GM23338 (cell line): Measurements from ENCODE around the gene SLC35D1. TPM values are rescaled to one million over a fixed set of nuclear protein-coding genes. Genes with fewer than 3 reads are reported as not detected.

Experiments used
- ATAC-seq: fragments of 200-7000 bp; cut with Tn5 transposase; 3 replicates; pipeline ENCODE4 v1.9.1; 2020
- DNase-seq: peaks from one replicate; pipeline ENCODE4 v3.0.0-alpha.2; 2015; ENCODE audit warnings: low spot score
- H2AFZ ChIP-seq: fragments of 200-600 bp; sonication (generic); 2 replicates; pipeline ENCODE4 v1.8.0; 2016; ENCODE audit warnings: antibody characterized with exemption, mild to moderate bottlenecking, moderate library complexity
- H3F3A ChIP-seq: fragments of 200-600 bp; sonication (generic); replicated peaks from 2 replicates; pipeline ENCODE4 v1.8.0; 2017; ENCODE audit warnings: antibody characterized with exemption, mixed run types, low read depth
- H3K27ac ChIP-seq: fragments of 200-600 bp; sonication (generic); 2 replicates; pipeline ENCODE4 v1.6.1; 2016; ENCODE audit warnings: low read depth
- H3K27me3 ChIP-seq: fragments of 200-600 bp; sonication (generic); 2 replicates; pipeline ENCODE4 v1.8.0; 2016; ENCODE audit warnings: mild to moderate bottlenecking, mixed run types, moderate library complexity; ENCODE audit not compliant: insufficient read depth
- H3K36me3 ChIP-seq: fragments of 200-600 bp; sonication (generic); 2 replicates; pipeline ENCODE4 v1.8.0; 2016; ENCODE audit warnings: mild to moderate bottlenecking; ENCODE audit not compliant: insufficient read depth
- H3K4me1 ChIP-seq: fragments of 200-600 bp; sonication (generic); 2 replicates; pipeline ENCODE4 v1.8.0; 2016; ENCODE audit warnings: mild to moderate bottlenecking, moderate library complexity; ENCODE audit not compliant: insufficient read depth
- H3K4me2 ChIP-seq: fragments of 200-600 bp; sonication (generic); 2 replicates; pipeline ENCODE4 v1.7.1; 2017; ENCODE audit warnings: mixed run types
- H3K4me3 ChIP-seq: fragments of 200-600 bp; sonication (generic); 2 replicates; pipeline ENCODE4 v1.6.1; 2016; ENCODE audit warnings: mixed run types
- H3K79me2 ChIP-seq: fragments of 200-600 bp; sonication (generic); replicated peaks from 2 replicates; pipeline ENCODE4 v1.8.0; 2017; ENCODE audit warnings: mild to moderate bottlenecking; ENCODE audit not compliant: insufficient read depth
- H3K9me2 ChIP-seq: fragments of 200-600 bp; sonication (generic); 2 replicates; pipeline ENCODE4 v1.8.0; 2017; ENCODE audit not compliant: insufficient read depth
- H4K20me1 ChIP-seq: fragments of 200-600 bp; sonication (generic); replicated peaks from 2 replicates; pipeline ENCODE4 v1.8.0; 2017; ENCODE audit warnings: mild to moderate bottlenecking; ENCODE audit not compliant: insufficient read depth
- H3K27ac Mint-ChIP-seq: 2 replicates; pipeline ENCODE4 v1.8.0; 2020; ENCODE audit warnings: inconsistent platforms, mild to moderate bottlenecking, moderate library complexity, mixed read lengths
- H3K27me3 Mint-ChIP-seq: 3 replicates; pipeline ENCODE4 v1.8.0; 2022; ENCODE audit warnings: low read depth, mild to moderate bottlenecking, moderate library complexity, mixed read lengths, inconsistent platforms; ENCODE audit not compliant: insufficient read depth, poor library complexity
- H3K36me3 Mint-ChIP-seq: 3 replicates; pipeline ENCODE4 v1.8.0; 2021; ENCODE audit warnings: low read depth, mild to moderate bottlenecking, inconsistent platforms, moderate library complexity, mixed read lengths
- H3K4me1 Mint-ChIP-seq: 3 replicates; pipeline ENCODE4 v1.8.0; 2020; ENCODE audit warnings: mild to moderate bottlenecking, inconsistent platforms, mixed read lengths
- H3K4me3 Mint-ChIP-seq: 3 replicates; pipeline ENCODE4 v1.8.0; 2021; ENCODE audit warnings: moderate library complexity, mild to moderate bottlenecking, inconsistent platforms, mixed read lengths
- H3K9me3 Mint-ChIP-seq: 3 replicates; pipeline ENCODE4 v1.8.0; 2020; ENCODE audit warnings: moderate library complexity, mild to moderate bottlenecking, inconsistent platforms, mixed read lengths
- CREB1 ChIP-seq: fragments of 250-450 bp; sonication (Bioruptor Pico); IDR thresholded peaks from 2 replicates; pipeline ENCODE4 v1.5.0; 2020; ENCODE audit warnings: low read depth, mild to moderate bottlenecking, moderate library complexity
- JUNB ChIP-seq: IDR thresholded peaks from one replicate; pipeline ENCODE4 v1.6.1; 2016; ENCODE audit warnings: antibody characterized with exemption; ENCODE audit not compliant: unreplicated experiment
- POLR2AphosphoS5 ChIP-seq: IDR thresholded peaks from 2 replicates; pipeline ENCODE4 v1.6.1; 2016; ENCODE audit warnings: antibody characterized with exemption, low read depth
- STAT1 ChIP-seq: IDR thresholded peaks from one replicate; pipeline ENCODE4 v1.6.1; 2016; ENCODE audit warnings: antibody characterized with exemption; ENCODE audit not compliant: unreplicated experiment
- ZNF114 ChIP-seq: fragments of 250-450 bp; sonication (Bioruptor Pico); IDR thresholded peaks from 2 replicates; pipeline ENCODE4 v1.5.0; 2020; ENCODE audit warnings: mild to moderate bottlenecking, moderate library complexity
- ZNF331 ChIP-seq: fragments of 250-450 bp; sonication (Bioruptor Pico); IDR thresholded peaks from 2 replicates; pipeline ENCODE4 v1.5.0; 2020; ENCODE audit warnings: low read depth, mild to moderate bottlenecking, moderate library complexity
- ZNF462 ChIP-seq: fragments of 250-450 bp; sonication (Bioruptor Pico); IDR thresholded peaks from 2 replicates; pipeline ENCODE4 v1.5.0; 2020; ENCODE audit warnings: mild to moderate bottlenecking, moderate library complexity
- polyA plus RNA-seq: library from polyadenylated mRNA; unstranded; fragments of >200 nt; fragmentation: Nextera tagmentation; extraction: Ambion mirVana; gene quantifications from 2 replicates; pipeline ENCODE4 v1.2.1, GENCODE V29; 2016
- total RNA-seq: library from RNA; depleted of rRNA; stranded (reverse); fragments of >200 nt; shearing (Covaris generic); gene quantifications from 2 replicates; pipeline ENCODE4 v1.2.3, GENCODE V29; 2014

SLC35D1 gene
- total and polyA plus RNA-seq, 2 experiments from 2014 or later = 0.68 to 2.8 TPM

- Histone ChIP-seq H3K4me3 (no peak overlapping the region), H3K27ac (no peak overlapping the region), H3K4me2 (no peak overlapping the region), H4K20me1 (no peaks in the 10 kb centered on the region), H3K9me2 (no peaks in the 10 kb centered on the region), H3K36me3 (no peaks in the 10 kb centered on the region), H3K4me1 (no peaks in the 10 kb centered on the region), H2AFZ (no peak overlapping the region), H3K79me2 (no peaks in the 10 kb centered on the region), H3K27me3 (no peaks in the 10 kb centered on the region), H3F3A (no peaks in the 10 kb centered on the region)
- Mint-ChIP-seq H3K36me3 (no peaks in the 10 kb centered on the region), H3K4me3 (no peak overlapping the region), H3K27ac (no peak overlapping the region), H3K27me3 (no peaks in the 10 kb centered on the region), H3K4me1 (peaks cover 3% of the 10 kb centered on the region; the same call in 1 of the 3 replicates), H3K9me3 (no peaks in the 10 kb centered on the region)
- TF ChIP-seq STAT1 = no peak
- no peak for TF ChIP-seq POLR2AphosphoS5
- no peak for TF ChIP-seq ZNF331 (CRISPR knock-in tag)
- ATAC-seq (peak; percentile 39), DNase-seq (no peak)
These were observed 54.1 kb downstream of the SLC35D1 start for GRCh38 chr1:66999640-67000400.

GRCh38 chr1:66998972-66999371 lies 55.0 kb downstream of the SLC35D1 start:
- Histone ChIP-seq H3K36me3 (no peaks in the 10 kb centered on the region), H2AFZ (no peak overlapping the region), H3K4me3 (no peak overlapping the region), H3K4me1 (no peaks in the 10 kb centered on the region), H3F3A (no peaks in the 10 kb centered on the region), H3K79me2 (no peaks in the 10 kb centered on the region), H3K4me2 (no peak overlapping the region), H3K27ac (no peak overlapping the region), H4K20me1 (no peaks in the 10 kb centered on the region), H3K9me2 (no peaks in the 10 kb centered on the region), H3K27me3 (no peaks in the 10 kb centered on the region)
- peaks cover 3% of the 10 kb centered on the region; the same call in 1 of the 3 replicates for H3K4me1 Mint-ChIP-seq
- no peaks in the 10 kb centered on the region for H3K9me3 Mint-ChIP-seq
- H3K36me3 Mint-ChIP-seq = no peaks in the 10 kb centered on the region
- ATAC-seq = no peak
- no peak for DNase-seq
- TF ChIP-seq STAT1 (no peak), ZNF114 (CRISPR knock-in tag) (no peak), CREB1 (CRISPR knock-in tag) (no peak), ZNF331 (CRISPR knock-in tag) (no peak), JUNB (no peak)
- H3K4me3 Mint-ChIP-seq = no peak overlapping the region
- peaks cover 3% of the 10 kb centered on the region for H3K27me3 Mint-ChIP-seq
- no peak overlapping the region for H3K27ac Mint-ChIP-seq

GRCh38 chr1:66996018-66996682 lies 57.8 kb downstream of the SLC35D1 start:
- ATAC-seq (peak; percentile 79), DNase-seq (peak; percentile 85)
- Histone ChIP-seq H2AFZ (no peak overlapping the region), H3K27me3 (no peaks in the 10 kb centered on the region), H3F3A (no peaks in the 10 kb centered on the region), H3K27ac (no peak overlapping the region), H4K20me1 (no peaks in the 10 kb centered on the region), H3K9me2 (no peaks in the 10 kb centered on the region), H3K4me2 (no peak overlapping the region), H3K36me3 (no peaks in the 10 kb centered on the region), H3K4me3 (no peak overlapping the region), H3K4me1 (no peaks in the 10 kb centered on the region), H3K79me2 (no peaks in the 10 kb centered on the region)
- Mint-ChIP-seq H3K27ac (no peak overlapping the region), H3K9me3 (no peaks in the 10 kb centered on the region), H3K36me3 (no peaks in the 10 kb centered on the region), H3K4me1 (peaks cover 3% of the 10 kb centered on the region; the same call in 1 of the 3 replicates), H3K4me3 (no peak overlapping the region), H3K27me3 (peaks cover 3% of the 10 kb centered on the region)
- TF ChIP-seq ZNF462 = no peak
- TF ChIP-seq POLR2AphosphoS5 = no peak
